Measurements from ENCODE around the gene DDX11. TPM values are rescaled to one million over a fixed set of nuclear protein-coding genes. Genes with fewer than 3 reads are reported as not detected.

DDX11 gene
- total and polyA plus RNA-seq, 2 donors (not counting 1 experiment from before 2014, with no cell fraction given), result 68.0 to 90.2 TPM

DNA sequence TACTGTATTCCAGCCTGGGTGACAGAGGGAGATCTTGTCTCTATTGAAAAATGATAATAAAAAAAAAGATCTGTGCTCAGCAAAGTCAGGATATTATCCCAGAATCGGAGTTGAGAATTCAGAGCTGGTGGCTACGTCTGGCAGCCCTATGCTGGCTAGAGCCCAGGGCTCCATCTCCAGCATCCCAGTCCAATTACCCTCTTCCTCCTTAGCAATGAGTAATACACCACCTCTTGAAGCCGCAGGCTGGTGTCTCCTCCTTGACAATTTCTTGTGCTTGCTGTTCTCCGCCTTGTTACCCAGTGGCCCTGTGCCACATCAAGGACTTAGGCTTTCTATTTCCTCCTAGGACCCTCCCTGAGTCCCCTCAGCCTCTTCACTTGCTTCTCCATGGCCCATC, 38.4 kb upstream of the DDX11 start:
- Histone ChIP-seq H3K4me2 (replicated peaks; ENCODE audit: low read depth, low read length, poor library complexity, severe bottlenecking) (no peak overlapping the region), H3K36me3 (replicated peaks in 1 of 2; ENCODE audit: control extremely low read depth in 1 of 2, control insufficient read depth in 1 of 2, extremely low read depth in 1 of 2, insufficient read depth in 2 of 2, low read length in 1 of 2) (no peaks in the 10 kb centered on the region)

DNA sequence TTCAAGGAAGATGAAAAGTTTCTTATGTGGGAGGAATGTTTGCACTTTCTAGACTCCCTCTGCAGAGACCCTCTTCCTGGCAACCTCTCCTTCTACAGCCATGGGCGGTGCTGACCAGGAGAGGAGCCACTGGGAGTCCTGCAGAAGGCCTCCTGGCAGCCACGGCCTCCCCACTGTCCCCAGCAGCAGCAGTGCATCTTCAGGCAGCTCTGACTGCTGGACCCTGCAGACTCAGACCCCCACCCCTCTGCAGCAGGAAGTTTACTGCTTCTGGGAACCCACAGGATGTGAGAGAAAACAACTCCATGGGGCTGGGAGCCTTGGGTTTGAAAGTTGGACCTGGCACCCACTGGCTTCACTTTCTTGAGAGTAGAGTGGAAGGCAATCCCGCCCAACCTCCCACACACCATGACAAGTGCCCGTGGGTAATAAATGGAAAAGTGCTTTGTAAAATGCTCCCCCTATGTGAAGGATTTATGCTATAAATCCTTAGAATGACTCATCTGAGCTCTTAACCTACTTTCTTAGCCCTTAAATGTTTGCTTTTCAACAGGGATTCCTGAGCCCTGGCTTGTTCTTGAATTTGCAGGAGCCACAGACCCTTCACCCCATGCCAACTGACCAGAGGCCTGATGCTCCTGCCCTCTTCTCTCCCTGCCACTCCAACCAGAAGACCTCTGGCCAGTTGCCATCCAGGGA, 37.5 kb upstream of the DDX11 start:
- H3K4me2 ChIP-seq (replicated peaks; ENCODE audit: low read depth, low read length, poor library complexity, severe bottlenecking), result no peak overlapping the region
- H3K27ac Mint-ChIP-seq, result no peak overlapping the region

More for the DNA sequence above, 38.4 kb upstream of the DDX11 start:
- POLR2A ChIA-PET, result no interaction called here
- 96% methylated on average over 4 of the region's 4 CpGs for WGBS (ENCODE audit: insufficient coverage)
- H3K27ac ChIP-seq (ENCODE audit: low read length in 2 of 2), result no peak overlapping the region
- ATAC-seq (ENCODE audit: low read depth) (no peak), DNase-seq (no peak)
- TF ChIP-seq EZH2 (IDR thresholded peaks at IDR 0.05; ENCODE audit: borderline replicate concordance, insufficient read depth, low read depth, low read length, poor library complexity, severe bottlenecking), result no peak
- TF ChIP-seq, protein P1, sequence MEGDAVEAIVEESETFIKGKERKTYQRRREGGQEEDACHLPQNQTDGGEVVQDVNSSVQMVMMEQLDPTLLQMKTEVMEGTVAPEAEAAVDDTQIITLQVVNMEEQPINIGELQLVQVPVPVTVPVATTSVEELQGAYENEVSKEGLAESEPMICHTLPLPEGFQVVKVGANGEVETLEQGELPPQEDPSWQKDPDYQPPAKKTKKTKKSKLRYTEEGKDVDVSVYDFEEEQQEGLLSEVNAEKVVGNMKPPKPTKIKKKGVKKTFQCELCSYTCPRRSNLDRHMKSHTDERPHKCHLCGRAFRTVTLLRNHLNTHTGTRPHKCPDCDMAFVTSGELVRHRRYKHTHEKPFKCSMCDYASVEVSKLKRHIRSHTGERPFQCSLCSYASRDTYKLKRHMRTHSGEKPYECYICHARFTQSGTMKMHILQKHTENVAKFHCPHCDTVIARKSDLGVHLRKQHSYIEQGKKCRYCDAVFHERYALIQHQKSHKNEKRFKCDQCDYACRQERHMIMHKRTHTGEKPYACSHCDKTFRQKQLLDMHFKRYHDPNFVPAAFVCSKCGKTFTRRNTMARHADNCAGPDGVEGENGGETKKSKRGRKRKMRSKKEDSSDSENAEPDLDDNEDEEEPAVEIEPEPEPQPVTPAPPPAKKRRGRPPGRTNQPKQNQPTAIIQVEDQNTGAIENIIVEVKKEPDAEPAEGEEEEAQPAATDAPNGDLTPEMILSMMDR (IDR thresholded peaks at IDR 0.05), result no peak
- peaks cover 0 to 4% (median 0%) of the 10 kb centered on the region in 4 experiments for H3K27me3 ChIP-seq (replicated peaks in 1 of 4; ENCODE audit: control extremely low read depth in 1 of 4, control insufficient read depth in 3 of 4, insufficient read depth in 4 of 4, low read length in 3 of 4)
- H3K4me3 ChIP-seq (ENCODE audit: control extremely low read depth in 1 of 5, extremely low read depth in 1 of 5, insufficient read depth in 1 of 5, low read depth in 2 of 5, low read length in 4 of 5), result no peak overlapping the region
- no peak overlapping the region for H2AFZ ChIP-seq (ENCODE audit: insufficient read depth, low read depth, low read length, poor library complexity, severe bottlenecking)
- H3K9ac ChIP-seq (ENCODE audit: low read length), result no peak overlapping the region
- no peaks in the 10 kb centered on the region for H3K9me3 ChIP-seq (ENCODE audit: control extremely low read depth in 1 of 3, control insufficient read depth in 2 of 3, insufficient read depth in 1 of 3, low read length in 2 of 3)
- Mint-ChIP-seq H3K9me3 (ENCODE audit: insufficient read depth) (no peaks in the 10 kb centered on the region), H3K27ac (no peak overlapping the region), H3K4me3 (no peak overlapping the region), H3K4me1 (no peaks in the 10 kb centered on the region), H3K27me3 (peaks cover 7% of the 10 kb centered on the region)
- no peaks in the 10 kb centered on the region for H3K79me2 ChIP-seq (ENCODE audit: control insufficient read depth, insufficient read depth, low read length)
- intact Hi-C loops (cut with micrococcal nuclease), result no loop called here
- H3K4me1 ChIP-seq (ENCODE audit: control insufficient read depth in 2 of 2, insufficient read depth in 2 of 2, low read length in 2 of 2), result no peaks in the 10 kb centered on the region
- no peaks in the 10 kb centered on the region for H4K20me1 ChIP-seq (ENCODE audit: control insufficient read depth, insufficient read depth, low read length, poor library complexity, severe bottlenecking)
- CTCF ChIA-PET, result no interaction called here

More for the DNA sequence above, 37.5 kb upstream of the DDX11 start:
- Histone ChIP-seq H2AFZ (ENCODE audit: insufficient read depth, low read depth, low read length, poor library complexity, severe bottlenecking) (no peak overlapping the region), H3K27ac (ENCODE audit: low read length in 2 of 2) (no peak overlapping the region), H4K20me1 (ENCODE audit: control insufficient read depth, insufficient read depth, low read length, poor library complexity, severe bottlenecking) (no peaks in the 10 kb centered on the region), H3K4me3 (ENCODE audit: control extremely low read depth in 1 of 5, extremely low read depth in 1 of 5, insufficient read depth in 1 of 5, low read depth in 2 of 5, low read length in 4 of 5) (no peak overlapping the region), H3K9ac (ENCODE audit: low read length) (no peak overlapping the region), H3K9me3 (ENCODE audit: control extremely low read depth in 1 of 3, control insufficient read depth in 2 of 3, insufficient read depth in 1 of 3, low read length in 2 of 3) (no peaks in the 10 kb centered on the region), H3K79me2 (ENCODE audit: control insufficient read depth, insufficient read depth, low read length) (no peaks in the 10 kb centered on the region), H3K36me3 (replicated peaks in 1 of 2; ENCODE audit: control extremely low read depth in 1 of 2, control insufficient read depth in 1 of 2, extremely low read depth in 1 of 2, insufficient read depth in 2 of 2, low read length in 1 of 2) (no peaks in the 10 kb centered on the region), H3K27me3 (replicated peaks in 1 of 4; ENCODE audit: control extremely low read depth in 1 of 4, control insufficient read depth in 3 of 4, insufficient read depth in 4 of 4, low read length in 3 of 4) (peaks cover 0 to 4% (median 0%) of the 10 kb centered on the region in 4 experiments), H3K4me1 (ENCODE audit: control insufficient read depth in 2 of 2, insufficient read depth in 2 of 2, low read length in 2 of 2) (no peaks in the 10 kb centered on the region)
- WGBS (ENCODE audit: insufficient coverage), result 77% methylated on average over 2 of the region's 4 CpGs
- Mint-ChIP-seq H3K9me3 (ENCODE audit: insufficient read depth) (no peaks in the 10 kb centered on the region), H3K4me3 (no peak overlapping the region), H3K4me1 (no peaks in the 10 kb centered on the region), H3K27me3 (peaks cover 7% of the 10 kb centered on the region)
- no peak for TF ChIP-seq EZH2 (IDR thresholded peaks at IDR 0.05; ENCODE audit: borderline replicate concordance, insufficient read depth, low read depth, low read length, poor library complexity, severe bottlenecking)
- TF ChIP-seq, protein P1 (IDR thresholded peaks at IDR 0.05), result no peak
- intact Hi-C loops (cut with micrococcal nuclease), result no loop called here
- ChIA-PET CTCF (no interaction called here), POLR2A (no interaction called here)
- no peak for ATAC-seq (ENCODE audit: low read depth)
- no peak for DNase-seq

Measured in B cell (primary cell).